AG10803 (cell line): ENCODE data around the gene RALGAPB.

Source experiments
- DNase-seq: peaks from one replicate; pipeline ENCODE4 v3.0.0; 2010; ENCODE audit warnings: low read depth
- H3K4me3 ChIP-seq: 2 replicates; pipeline ENCODE4 v1.5.1; 2011; ENCODE audit warnings: mild to moderate bottlenecking, low read length, control low read depth
- TF ChIP-seq, protein P1 (sequence below): conservative IDR thresholded peaks from 2 replicates; pipeline ENCODE4 v1.5.1; 2011; ENCODE audit warnings: mild to moderate bottlenecking, low read length, control low read depth, inconsistent platforms

Gene RALGAPB

DNA sequence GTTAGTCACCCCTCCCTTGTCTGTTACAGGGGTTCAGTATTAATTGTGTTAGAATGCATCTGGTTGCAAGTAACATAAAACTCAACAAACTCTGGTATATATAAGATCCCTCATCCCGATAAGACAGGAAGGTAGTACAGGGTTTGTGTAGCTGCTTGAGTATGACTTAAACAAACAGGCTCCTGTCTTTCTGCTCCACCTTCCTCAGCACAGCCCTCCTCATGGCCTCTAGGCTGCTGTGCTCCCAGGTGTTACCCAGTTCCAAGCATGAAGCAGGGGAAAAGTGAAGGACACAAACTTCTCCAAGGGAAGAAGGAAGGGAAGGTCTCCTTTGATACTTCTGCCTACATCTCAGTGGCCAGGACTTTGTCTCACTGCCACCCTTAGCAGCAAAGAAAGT, 1.4 kb upstream of the RALGAPB start:
- no peak overlapping the region for H3K4me3 ChIP-seq
- no peak for DNase-seq
- TF ChIP-seq, protein P1, sequence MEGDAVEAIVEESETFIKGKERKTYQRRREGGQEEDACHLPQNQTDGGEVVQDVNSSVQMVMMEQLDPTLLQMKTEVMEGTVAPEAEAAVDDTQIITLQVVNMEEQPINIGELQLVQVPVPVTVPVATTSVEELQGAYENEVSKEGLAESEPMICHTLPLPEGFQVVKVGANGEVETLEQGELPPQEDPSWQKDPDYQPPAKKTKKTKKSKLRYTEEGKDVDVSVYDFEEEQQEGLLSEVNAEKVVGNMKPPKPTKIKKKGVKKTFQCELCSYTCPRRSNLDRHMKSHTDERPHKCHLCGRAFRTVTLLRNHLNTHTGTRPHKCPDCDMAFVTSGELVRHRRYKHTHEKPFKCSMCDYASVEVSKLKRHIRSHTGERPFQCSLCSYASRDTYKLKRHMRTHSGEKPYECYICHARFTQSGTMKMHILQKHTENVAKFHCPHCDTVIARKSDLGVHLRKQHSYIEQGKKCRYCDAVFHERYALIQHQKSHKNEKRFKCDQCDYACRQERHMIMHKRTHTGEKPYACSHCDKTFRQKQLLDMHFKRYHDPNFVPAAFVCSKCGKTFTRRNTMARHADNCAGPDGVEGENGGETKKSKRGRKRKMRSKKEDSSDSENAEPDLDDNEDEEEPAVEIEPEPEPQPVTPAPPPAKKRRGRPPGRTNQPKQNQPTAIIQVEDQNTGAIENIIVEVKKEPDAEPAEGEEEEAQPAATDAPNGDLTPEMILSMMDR, result no peak

DNA sequence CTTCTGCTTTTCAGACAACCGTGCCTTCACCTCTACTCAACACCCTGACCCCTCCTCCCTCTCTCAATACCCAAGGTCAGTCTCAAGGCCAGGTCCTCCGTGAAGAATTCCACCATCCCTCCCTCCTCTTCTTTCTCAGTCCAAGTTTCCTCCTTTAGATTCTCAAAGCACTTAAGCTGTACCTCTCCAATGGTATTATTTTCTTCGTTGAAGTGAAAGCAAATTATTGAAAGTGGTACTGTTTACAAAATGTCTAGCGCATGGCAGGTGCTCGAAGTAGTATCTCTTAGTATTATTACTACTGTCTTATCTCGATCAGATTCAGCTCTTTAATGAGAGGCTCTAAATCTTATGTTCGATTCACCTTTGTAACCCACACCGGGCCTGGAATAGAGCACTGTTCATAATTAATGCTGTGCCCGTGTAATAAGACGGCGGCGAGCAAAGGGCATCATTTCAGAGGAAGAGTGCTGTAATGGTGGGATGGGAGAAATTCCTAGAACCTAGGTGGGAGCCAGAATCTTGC, 593 bp upstream of the RALGAPB start:
- peak overlapping the region; percentile 73 for H3K4me3 ChIP-seq
- TF ChIP-seq, protein P1, result no peak
- DNase-seq, result no peak

DNA sequence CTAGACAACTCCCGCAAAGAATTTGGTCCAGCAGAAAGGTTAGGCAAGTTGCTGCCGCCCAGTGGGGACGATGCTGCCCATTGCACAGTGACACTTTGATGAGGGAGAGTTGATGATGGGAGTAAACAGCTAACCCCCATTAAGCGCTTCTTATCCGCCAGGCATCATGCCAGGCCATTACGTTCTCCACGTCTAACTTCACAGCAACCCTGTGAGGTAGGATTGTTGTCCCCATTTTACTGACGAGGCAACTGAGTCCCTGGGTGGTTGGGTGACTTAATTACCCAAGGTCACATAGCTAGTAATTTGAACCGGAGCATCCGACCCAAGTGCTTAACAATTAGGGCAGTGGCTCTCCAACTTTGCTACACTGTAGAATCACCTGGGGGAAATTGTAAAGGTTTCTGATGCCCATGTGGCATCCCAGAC, 738 bp downstream of the RALGAPB start:
- DNase-seq, result peak; percentile 21
- H3K4me3 ChIP-seq, result peak overlapping the region; percentile 89
- TF ChIP-seq, protein P1, result no peak

DNA sequence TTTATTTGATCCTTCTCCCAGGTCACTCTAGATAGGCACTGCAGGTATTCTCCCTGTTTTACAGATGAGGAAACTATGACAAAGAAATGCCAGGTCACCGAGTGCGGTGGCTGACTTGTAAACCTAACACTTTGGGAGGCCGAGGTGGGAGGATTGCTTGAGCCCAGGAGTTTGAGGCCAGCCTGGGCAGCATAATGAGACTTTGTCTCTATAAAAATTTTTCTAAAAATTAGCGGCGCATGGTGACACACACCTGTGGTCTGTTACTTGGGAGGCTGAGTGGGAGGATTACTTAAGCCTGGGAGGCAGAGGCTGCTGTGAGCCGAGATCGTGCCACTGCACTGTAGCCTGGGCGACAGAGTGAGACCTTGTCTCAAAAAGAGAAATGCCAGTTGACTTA, 5.1 kb downstream of the RALGAPB start:
- TF ChIP-seq, protein P1, result no peak
- DNase-seq, result no peak
- H3K4me3 ChIP-seq, result no peak overlapping the region

DNA sequence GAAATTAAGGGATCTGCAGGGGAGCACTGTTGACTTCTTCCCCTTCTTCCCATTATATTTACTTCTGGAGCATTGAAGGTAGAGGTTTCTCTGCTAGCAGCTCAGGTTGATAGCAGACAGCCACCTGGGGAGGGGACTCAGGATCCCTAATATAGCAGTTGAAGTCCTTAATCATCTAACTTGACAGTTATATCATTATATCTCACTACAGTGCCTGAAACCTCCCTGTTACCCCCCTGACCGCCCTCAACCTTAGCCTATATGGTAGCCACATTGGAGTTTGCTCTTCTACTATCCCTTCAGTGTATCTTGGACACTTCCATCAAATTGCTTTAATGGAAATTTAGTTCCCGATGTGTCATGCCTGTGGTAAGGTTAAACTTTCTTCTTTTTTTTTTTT, 7.0 kb downstream of the RALGAPB start:
- TF ChIP-seq, protein P1, result no peak
- no peak overlapping the region for H3K4me3 ChIP-seq
- DNase-seq, result no peak

DNA sequence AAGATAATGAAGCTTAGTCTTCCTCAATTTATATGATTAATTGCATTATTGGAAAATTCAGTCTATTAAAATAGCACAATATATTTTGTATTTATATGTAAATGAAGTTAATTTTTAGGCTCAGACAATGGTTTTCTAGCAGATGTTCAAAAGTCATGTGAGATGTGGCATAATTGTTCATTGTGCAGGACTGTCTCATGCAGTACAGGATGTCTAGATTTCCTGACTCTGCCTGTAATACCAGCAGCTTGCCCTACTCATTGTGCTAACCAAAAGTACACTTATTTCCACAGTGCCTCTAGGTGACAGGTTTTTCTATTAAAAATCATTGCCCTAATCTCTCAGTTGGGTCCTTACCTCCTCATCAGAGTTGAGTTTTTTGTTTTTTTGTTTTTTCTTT, 12.4 kb downstream of the RALGAPB start:
- H3K4me3 ChIP-seq, result no peak overlapping the region
- DNase-seq, result no peak
- TF ChIP-seq, protein P1, result no peak

DNA sequence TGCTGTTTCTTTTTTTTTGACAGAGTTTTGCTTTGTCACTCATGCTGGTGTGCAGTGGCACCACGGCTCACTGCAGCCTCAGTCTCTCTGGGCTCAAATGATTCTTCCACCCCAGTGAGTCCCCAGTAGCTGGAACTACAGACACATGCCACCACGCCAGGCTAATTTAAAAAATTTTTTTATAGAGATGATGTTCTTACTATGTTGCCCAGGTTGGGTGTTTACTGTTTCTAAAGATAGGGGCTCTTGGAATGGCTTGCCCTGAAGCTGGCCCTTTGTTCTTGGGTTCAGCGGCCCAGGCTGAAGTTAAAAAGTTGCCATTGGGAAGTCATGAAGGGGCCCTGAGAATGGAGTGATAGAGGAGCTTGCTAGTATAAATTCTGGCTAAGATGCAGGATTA, 16.5 kb downstream of the RALGAPB start:
- TF ChIP-seq, protein P1, result no peak
- no peak for DNase-seq
- no peak overlapping the region for H3K4me3 ChIP-seq
